HG03520 (cell line): ENCODE measurements around the gene TSC22D4.
A peak's percentile ranks its signal among the peaks of the same experiment; 100 is the strongest.
"Not testable (repeated sequence)": the region's sequence is repeated elsewhere in the genome, so short reads cannot be mapped to it uniquely, and the experiment has no call there.

Experiments used
- ATAC-seq: cut with Tn5 transposase; IDR thresholded peaks from one replicate; pipeline ENCODE4 v1.9.1; 2021; ENCODE audit warnings: mild to moderate bottlenecking, moderate library complexity; ENCODE audit not compliant: unreplicated experiment

The TSC22D4 gene

DNA sequence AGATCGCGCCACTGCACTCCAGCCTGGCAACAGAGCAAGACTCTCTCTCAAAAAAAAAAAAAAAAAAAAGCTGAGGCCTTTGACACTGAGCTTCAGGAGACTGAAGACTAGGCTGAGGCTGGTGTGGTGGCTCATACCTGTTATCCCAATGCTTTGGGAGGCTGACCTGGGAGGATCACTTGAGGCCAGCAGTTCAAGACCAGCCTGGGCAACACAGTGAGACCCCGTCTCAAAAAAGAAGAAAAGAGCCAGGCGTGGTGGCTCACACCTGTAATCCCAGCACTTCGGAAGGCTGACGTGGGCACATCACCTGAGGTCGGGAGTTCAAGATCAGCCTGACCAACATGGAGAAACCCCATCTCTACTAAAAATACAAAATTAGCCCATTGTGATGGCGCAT is 31.7 kb downstream of the TSC22D4 start:
- not testable (repeated sequence) for ATAC-seq

DNA sequence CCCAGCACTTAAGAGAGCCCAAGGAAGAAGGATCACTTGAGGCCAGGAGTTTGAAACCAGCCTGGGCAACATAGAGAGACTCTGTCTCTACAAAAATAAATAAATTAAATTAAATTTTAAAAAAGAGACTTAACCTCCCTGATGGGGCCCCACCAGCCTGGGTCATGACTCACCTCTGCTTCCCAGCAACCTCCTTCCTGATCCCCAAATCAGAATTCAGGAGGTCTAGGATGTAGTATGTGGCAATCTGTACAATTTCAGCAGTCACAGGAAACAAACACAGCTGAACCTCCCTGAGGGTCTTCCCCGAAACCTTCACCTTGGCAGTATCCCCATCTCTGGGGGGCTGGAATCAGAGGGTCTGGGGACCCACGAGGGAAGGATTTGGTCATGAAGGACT is 33.0 kb downstream of the TSC22D4 start:
- ATAC-seq = no peak

DNA sequence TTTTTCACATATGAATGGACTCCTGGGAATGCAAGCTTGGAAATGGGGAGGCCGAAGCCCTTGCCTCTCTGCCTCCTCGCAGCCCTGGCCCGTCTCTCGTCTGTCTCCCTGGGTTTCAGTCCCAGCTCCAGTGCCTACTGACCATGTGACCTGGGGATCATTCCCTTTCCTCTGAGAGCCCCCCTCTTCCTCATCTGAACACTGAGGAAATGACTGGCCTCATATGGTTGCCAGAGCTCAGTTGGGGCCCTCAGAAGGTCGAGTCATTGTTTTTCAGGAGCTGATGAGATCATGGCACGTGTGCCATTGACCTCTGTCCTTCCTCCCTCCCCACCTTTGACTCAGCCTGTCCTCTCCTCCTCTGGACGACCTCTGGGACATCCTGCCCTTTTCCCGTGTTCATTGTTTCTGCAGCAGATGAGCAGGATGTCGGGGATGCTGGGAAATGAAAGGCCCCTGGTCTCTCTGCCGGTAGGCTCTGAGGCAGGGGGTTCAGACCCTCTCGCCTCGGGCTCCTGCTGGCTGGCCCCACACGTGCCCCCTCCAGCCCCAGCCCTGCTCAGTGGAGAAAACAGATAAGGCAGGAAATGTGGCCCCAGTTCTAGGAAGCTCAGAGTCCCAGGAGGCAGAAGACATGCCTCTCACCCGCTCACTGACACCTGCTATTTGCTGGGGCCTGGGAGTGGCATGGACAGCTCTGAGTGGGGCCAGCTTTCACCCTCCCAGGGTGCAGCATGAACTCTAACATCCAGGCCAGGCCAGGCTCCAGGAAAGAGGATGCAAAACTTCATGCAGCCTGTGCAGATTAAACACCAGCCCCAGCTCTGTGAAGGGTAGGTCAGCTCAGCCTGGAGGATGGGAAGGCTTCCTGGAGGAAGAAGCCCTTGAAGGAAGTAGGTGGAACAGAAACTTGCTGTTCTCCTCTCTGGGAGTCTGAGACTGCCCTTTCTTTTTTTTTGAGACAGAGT is 34.4 kb downstream of the TSC22D4 start:
- ATAC-seq = no peak

DNA sequence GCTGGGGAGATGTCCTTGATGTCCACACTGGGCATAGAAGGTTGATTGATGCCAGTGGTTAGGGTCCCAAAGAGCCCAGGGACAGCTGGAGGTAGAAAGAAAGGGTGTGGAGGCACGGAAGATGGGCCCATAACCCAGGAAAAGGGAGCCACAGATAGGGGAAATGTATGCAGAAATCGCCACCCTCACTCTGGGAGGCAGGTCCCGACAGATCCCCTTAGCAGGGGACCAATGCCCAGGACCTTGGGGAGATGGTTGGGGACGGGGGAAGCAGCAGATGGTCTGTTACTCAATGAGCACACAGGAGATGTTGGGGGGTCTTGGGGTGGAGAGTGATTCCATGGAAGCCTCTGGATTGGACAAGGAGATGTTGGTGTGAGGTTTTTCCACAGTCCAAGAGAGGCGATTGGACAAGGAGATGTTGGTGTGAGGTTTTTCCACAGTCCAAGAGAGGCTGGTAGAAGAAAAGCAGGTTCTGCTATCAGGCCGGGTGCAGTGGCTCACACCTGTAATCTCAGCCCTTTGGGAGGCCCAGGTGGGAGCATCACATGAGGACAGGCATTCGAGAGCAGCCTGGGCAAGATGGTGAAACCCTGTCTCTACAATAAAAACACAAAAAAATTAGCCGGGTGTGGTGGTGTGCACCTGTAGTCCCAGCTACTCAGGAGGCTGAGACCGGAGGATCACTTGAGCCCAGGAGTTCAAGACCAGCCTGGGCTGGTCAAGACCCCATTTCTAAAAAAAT is 35.7 kb downstream of the TSC22D4 start:
- no peak for ATAC-seq

DNA sequence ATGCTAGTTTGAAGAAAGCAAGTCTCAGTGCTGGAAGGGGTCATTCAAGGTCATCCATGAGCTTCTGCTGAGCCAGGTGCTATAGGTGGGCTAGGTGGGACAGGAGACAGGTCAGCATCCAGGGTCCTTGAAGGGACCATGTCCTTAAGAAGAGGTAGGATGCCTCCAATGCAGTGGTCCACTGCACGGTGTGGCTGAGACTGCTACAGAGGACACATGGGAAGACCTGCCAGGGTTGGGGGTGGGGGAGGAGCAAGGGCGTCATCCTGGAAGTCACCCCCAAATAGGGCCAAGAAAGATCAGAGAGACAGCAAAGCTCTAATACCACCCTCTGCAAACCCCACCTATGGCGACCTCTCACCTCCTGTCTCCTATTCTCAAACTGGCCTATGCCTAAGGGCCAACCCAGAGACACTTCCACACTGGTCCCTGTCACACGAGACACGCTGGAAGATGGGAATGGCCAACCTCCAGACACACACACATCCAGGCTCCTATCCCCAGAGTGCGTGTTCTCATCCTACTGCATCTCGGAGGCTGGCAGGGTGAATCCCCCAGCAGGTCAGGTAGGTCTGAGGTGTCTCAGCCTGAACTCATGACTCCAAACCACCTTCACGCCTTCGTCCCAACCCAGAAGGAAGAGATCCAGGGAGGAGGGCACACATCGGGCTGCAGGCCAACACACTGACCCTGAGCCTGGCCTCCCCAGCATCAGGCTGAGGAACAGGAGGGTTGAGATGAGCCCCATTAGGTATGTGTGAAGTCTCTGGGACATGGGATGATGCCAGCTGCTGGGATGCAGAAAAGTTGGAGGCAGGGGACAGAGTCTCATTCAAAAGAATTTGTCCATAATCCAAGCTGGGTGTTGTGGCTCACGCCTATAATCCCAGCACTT is 37.1 kb downstream of the TSC22D4 start:
- no peak for ATAC-seq

DNA sequence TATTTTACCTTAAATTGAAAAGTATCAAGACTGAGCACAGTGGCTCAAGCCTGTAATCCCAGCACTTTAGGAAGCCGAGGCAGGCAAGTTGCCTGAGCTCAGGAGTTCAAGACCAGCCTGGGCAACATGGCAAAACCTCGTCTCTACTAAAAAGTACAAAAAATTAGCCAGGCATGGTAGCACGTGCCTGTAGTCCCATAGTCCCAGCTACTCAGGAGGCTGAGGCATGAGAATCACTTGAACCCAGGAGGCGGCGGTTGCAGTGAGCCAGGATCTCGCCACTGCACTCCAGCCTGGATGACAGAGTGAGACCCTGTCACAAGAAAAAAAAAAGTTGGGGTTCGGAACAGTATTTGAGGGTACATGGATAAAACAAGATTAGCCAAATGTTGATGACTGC is 39.8 kb downstream of the TSC22D4 start:
- ATAC-seq = not testable (repeated sequence)

DNA sequence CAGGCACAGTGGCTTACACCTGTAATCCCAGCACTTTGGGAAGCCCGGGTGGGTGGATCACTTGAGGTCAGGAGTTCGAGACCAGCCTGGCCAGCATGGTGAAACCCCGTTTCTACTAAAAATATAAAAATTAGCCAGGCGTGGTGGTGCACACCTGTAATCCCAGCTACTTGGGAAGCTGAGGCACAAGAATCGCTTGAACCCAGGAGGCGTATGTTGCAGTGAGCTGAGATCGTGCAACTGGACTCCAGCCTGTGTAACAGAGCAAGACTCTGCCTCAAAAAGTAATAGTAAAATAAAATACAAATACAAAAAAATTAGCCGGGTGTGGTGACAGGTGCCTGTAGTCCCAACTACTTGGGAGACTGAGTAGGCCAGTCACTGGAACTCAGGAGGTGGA is 40.3 kb downstream of the TSC22D4 start:
- not testable (repeated sequence) for ATAC-seq

DNA sequence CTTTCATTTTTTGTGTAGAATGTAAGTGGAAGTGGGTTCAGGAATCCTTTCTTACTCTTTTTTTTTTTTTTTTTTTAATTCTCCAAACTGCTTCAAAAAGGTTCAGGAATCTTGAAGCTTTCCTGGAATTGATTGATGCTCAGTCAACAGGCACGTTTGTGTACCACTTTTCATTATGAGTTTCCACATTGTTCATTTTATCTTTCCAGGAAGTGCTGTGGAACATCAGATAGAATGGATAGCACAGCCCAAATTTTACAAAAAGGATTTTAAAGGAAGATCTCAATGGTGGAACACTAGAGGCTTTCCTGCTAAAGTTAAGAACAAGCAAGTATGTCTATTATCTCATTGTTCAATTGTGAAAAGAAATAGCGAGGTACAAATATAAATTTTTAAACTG is 40.8 kb downstream of the TSC22D4 start:
- ATAC-seq = no peak

DNA sequence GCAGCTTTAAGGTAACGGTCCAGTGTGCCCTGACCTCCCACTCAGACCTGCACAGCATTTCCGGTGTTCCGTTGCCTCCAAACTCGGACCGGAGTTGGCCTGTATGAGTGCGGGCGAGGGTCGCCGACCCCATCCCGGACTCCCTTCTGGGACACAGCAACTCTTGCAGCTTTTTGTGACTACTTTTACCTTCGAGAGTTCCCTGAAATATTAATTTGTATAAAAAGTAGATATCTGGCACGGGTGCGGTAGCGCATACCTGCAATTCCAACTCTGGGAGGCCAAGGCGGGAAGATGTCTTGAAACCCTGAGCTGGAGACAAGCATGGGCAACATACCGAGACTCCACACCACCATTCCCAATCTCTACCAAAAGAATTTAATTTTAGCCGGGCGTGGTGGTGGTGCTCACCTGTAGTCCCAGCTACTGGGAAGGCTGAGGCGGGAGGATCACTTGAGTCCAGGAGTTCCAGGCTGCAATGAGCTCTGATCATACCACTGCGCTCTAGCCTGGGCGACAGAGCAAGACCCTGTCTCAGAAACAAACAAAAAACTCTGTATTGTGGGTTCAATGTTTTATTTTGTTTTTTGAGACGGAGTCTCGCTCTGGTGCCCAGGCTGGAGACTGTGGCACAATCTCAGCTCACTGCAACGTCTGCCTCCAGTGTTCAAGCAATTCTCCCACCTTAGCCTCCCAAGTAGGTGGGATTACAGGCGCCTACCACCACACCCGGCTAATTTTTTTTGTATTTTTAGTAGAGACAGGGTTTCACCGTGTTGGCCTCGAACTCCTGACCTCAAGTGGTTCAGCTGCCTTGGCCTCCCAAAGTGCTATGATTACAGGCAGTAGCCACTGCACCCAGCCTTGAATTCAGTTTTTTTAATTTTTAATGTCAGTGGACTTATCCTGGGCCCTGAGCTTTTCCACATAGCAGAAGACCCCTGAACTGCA is 41.6 kb downstream of the TSC22D4 start:
- no peak for ATAC-seq

DNA sequence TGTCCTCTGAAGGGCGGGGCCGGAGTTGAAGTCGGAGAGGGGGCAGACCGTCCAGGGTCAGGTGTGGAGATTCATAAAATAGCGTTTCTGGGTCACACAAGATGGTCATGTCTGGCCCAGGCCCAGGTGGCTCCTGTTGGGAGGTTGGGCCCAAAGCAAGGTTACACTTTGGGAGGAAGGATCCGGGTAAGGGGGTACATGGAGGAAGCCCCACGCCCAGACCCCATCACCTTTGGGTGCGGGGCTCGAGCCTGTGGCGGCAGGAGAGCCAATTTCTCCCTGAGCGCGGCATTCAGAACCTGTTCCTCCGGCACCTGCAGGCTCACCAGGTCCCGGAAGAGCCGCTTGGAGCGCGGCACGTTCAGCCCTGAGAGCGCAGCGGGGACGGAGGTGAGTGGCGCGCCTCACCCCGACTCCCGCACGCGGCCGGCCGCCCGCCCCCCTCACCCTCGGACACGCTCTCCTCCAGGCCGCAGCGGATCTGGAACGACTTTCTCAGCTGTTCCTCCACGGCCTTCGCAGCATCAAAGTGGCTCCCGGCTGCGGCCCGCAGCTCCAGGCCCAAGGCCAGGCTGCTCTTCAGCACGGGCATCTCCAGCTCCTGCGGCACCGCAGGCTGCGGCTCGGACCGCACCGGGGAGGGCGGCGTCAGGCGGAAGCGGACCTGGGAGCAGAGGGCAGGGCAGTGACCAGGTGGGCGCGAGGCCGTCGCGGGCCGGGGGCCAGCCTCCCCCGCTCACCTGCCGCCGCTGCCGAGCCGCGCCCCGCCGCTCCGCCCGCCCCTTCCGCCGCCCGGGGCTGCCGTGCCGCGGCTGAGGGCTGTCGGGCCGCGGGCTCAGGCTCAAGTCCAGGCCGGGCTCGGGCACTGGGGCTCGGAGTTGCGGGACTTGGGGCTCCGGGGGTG is 43.4 kb downstream of the TSC22D4 start:
- peak; percentile 22 for ATAC-seq

DNA sequence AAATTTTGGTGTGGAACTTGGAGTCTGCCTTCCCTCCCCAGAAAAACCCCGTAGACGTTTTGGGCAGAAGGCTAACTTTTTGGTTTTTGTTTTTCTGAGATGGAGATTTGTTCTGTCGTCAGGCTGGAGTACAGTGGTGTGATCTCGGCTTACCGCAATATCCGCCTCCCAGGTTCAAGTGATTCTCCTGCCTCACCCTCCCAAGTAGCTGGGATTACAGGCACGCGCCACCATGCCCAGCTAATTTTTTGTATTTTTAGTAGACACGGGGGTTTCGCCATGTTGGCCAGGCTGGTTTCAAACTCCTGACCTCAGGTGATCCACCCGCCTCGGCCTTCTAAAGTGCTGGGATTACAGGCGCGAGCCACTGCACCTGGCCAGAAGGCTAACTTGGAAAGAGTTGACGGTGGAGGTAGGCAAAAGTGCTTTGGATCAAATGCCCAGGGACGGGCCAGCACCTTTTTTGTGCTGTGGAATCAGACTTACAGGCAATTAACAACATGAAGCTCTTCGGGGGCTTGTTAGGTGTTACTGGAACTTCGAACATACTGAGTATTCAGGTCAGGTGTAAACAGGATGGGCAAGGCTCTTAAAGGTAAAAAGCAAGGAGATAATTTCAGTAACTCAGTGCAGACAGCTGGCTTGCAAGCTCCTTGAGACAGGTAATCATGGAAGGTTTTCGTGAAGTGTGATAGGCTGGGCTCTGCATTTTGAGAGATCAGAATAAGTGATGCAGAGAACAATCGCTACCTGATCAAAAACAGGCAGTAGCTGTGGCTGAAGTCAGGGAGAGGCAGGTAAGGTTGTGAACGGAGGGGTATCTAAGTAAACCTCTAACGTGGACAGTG is 44.5 kb downstream of the TSC22D4 start:
- no peak for ATAC-seq

DNA sequence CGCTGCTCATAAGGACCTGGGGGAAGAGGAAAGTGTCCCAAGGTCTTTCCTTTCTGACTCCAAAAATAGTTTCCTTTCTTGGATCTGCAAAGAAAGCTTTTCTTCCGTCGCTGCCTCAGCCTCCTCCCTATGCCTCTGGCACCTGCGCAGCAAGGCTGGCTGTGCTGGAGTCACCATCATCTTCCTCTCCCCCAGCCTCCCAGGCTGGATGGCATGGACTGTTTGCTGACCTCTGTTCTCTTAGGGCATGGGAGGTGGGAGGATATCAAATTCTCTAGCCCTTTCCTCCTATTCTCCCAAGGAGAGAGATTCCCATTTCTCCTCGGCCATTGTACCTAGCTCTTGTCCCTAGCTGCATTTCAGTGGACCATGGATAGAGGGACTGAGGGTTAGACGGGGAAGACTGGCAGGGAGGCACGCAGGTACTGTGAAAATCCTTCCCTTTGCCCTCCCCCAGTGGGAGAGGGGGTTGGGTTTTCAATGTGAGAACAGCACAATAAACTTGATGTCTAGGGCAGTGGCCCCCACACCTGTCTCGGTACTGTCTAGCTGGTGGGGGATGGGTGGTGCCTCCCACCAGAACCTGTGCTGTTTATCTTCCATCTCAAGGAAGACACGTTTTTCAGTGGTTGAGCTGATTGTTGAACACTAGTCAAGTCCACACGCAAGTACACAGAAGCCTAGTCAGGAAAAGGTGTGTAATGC is 45.3 kb downstream of the TSC22D4 start:
- no peak for ATAC-seq

DNA sequence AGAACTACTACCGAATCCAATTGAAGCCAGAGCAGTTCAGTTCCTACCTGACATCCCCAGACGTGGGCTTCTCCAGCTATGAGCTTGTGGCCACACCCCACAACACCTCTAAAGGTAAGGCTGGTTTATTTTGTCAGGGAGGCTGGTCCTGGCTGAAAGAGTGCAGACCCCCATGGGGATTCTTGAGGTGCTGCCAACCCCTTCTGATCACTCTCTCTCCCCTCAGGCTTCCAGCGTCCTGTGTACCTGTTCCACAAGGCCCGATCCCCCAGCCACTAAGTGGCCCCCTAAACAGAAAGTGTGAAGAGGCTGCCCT is 45.8 kb downstream of the TSC22D4 start:
- no peak for ATAC-seq

DNA sequence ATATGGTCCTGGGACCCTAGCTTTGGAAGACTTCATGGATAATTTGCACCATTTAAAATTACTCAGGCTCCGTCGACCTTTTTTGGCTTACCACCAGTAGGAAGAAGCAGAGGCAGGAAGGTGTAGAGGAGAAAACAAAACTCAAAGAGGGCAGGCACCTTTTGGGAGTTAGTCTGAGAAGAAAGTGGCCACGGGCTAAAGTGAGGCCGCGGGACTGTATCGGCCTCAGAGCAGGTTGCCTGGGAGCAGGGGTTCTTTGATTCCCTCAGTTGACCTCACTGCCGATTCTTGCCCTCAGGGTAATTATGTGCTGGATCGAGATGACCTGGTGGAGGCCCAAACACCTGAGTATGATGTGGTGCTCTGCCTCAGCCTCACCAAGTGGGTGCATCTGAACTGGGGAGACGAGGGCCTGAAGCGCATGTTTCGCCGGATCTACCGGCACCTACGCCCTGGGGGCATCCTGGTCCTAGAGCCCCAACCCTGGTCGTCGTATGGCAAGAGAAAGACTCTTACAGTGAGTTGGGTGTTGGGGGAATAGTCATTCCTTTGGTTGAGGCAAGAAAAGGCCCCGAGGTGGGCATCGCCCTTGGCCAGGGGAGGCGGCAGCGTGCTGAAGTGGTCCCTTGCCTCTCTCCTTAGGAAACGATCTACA is 46.3 kb downstream of the TSC22D4 start:
- no peak for ATAC-seq

DNA sequence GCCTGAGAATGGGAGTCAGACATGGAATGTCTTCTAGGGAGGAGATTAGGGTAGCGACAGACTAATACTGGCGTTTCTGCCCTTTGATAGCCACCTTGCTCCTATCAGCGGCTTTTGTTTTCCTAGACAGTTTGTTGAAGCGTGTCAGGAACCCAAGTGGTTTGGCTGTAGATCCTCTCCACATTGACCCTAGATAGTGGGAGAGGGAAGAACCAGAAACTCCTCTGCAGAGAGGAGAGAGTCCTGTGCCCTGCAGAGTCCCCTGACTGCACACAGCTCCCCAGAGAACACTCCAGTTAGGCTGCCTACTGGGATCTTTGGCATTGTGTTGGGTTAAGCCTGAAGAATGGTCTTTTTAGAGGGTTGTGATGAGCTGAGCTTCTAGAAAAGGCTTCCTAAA is 47.0 kb downstream of the TSC22D4 start:
- ATAC-seq = no peak

DNA sequence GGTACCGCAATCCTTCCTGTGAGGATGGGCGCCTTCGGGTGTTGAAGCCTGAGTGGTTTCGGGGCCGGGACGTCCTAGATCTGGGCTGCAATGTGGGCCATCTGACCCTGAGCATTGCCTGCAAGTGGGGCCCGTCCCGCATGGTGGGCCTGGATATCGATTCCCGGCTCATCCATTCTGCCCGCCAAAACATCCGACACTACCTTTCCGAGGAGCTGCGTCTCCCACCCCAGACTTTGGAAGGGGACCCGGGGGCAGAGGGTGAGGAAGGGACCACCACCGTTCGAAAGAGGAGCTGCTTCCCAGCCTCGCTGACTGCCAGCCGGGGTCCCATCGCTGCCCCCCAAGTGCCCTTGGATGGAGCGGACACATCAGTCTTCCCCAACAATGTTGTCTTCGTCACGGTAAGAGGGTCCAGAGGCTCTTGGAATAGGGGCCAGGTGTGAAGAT is 47.7 kb downstream of the TSC22D4 start:
- ATAC-seq = no peak
